Keratinocyte (primary cell): ENCODE measurements around the gene DSCAML1.

Experiments used
- CTCF ChIP-seq, 3 experiments: IDR thresholded peaks in 1 of 3; conservative IDR thresholded peaks in 1 of 3; optimal IDR thresholded peaks in 1 of 3; 2 replicates in 2 of 3; 3 replicates in 1 of 3; pipeline versions ENCODE3 to v1.5.1; 2011; ENCODE audit warnings: low read length in 3 of 3, mild to moderate bottlenecking in 3 of 3, moderate library complexity in 2 of 3, control low read depth in 1 of 3, inconsistent platforms in 1 of 3; ENCODE audit not compliant: insufficient read depth in 2 of 3; ENCODE audit errors: extremely low read depth in 1 of 3
- EZH2 ChIP-seq: IDR thresholded peaks from one replicate; pipeline ENCODE4 v1.6.1; 2012; ENCODE audit warnings: inconsistent platforms, mild to moderate bottlenecking, low read length, moderate library complexity

GRCh38 chr11:117781627-117782026 is 15.4 kb downstream of the DSCAML1 start:
- no peak for TF ChIP-seq CTCF (optimal IDR thresholded peaks at IDR 0.05 in 1 of 3, IDR thresholded peaks at IDR 0.05 in 1 of 3, conservative IDR thresholded peaks at IDR 0.05 in 1 of 3; ENCODE audit: extremely low read depth in 1 of 3, insufficient read depth in 2 of 3, low read length in 3 of 3)
- no peak for TF ChIP-seq EZH2
